Stimulated activated CD4-positive, alpha-beta T cell treated with anti-CD3 and anti-CD28 coated beads, Interleukin-15, amount 100 ng/mL, for 24 hours (primary cell): ENCODE results near the gene CD44.

Experiments
- DNase-seq: peaks from one replicate; pipeline ENCODE4 v3.0.0-alpha.2; 2020

Gene CD44

GRCh38 chr11:35141071-35141470, 2.1 kb downstream of the CD44 start:
- DNase-seq, result no peak

GRCh38 chr11:35141571-35141971, 2.6 kb downstream of the CD44 start:
- DNase-seq, result peak; percentile 49

GRCh38 chr11:35142481-35143075, 3.6 kb downstream of the CD44 start:
- DNase-seq, result peak; percentile 59

GRCh38 chr11:35143297-35144135, 4.5 kb downstream of the CD44 start:
- DNase-seq, result no peak

GRCh38 chr11:35144136-35144741, 5.3 kb downstream of the CD44 start:
- DNase-seq, result peak; percentile 72

- DNase-seq, result no peak
Measured at GRCh38 chr11:35144806-35145205, 5.8 kb downstream of the CD44 start.

- DNase-seq, result peak; percentile 56
Measured at GRCh38 chr11:35145271-35145670, 6.3 kb downstream of the CD44 start.

GRCh38 chr11:35146074-35146521, 7.1 kb downstream of the CD44 start:
- peak; percentile 89 for DNase-seq

- DNase-seq, result no peak
Measured at GRCh38 chr11:35146711-35147110, 7.7 kb downstream of the CD44 start.

- DNase-seq, result no peak
Measured at GRCh38 chr11:35147235-35147634, 8.3 kb downstream of the CD44 start.

- peak; percentile 59 for DNase-seq
Measured at GRCh38 chr11:35148163-35148837, 9.3 kb downstream of the CD44 start.

GRCh38 chr11:35150454-35150853, 11.5 kb downstream of the CD44 start:
- no peak for DNase-seq

GRCh38 chr11:35151241-35151640, 12.3 kb downstream of the CD44 start:
- DNase-seq, result no peak

- DNase-seq, result no peak
Measured at GRCh38 chr11:35151683-35152280, 12.8 kb downstream of the CD44 start.

- DNase-seq, result no peak
Measured at GRCh38 chr11:35152575-35152974, 13.6 kb downstream of the CD44 start.

- no peak for DNase-seq
Measured at GRCh38 chr11:35153280-35153679, 14.3 kb downstream of the CD44 start.

GRCh38 chr11:35154952-35155351, 16.0 kb downstream of the CD44 start:
- no peak for DNase-seq

GRCh38 chr11:35155677-35156076, 16.7 kb downstream of the CD44 start:
- no peak for DNase-seq

- no peak for DNase-seq
Measured at GRCh38 chr11:35157814-35158700, 19.1 kb downstream of the CD44 start.

GRCh38 chr11:35158701-35159510, 19.9 kb downstream of the CD44 start:
- no peak for DNase-seq

- DNase-seq, result no peak
Measured at GRCh38 chr11:35160246-35160824, 21.4 kb downstream of the CD44 start.
